Activated CD4-positive, alpha-beta T cell treated with anti-CD3 and anti-CD28 coated beads for 1 hour (primary cell): ENCODE data around the gene NBEA.
"Not testable (repeated sequence)": the region's sequence is repeated elsewhere in the genome, so short reads cannot be mapped to it uniquely, and the experiment has no call there.

Experiments
- DNase-seq: peaks from one replicate; pipeline ENCODE4 v3.0.0-alpha.2; 2020

NBEA gene

DNA sequence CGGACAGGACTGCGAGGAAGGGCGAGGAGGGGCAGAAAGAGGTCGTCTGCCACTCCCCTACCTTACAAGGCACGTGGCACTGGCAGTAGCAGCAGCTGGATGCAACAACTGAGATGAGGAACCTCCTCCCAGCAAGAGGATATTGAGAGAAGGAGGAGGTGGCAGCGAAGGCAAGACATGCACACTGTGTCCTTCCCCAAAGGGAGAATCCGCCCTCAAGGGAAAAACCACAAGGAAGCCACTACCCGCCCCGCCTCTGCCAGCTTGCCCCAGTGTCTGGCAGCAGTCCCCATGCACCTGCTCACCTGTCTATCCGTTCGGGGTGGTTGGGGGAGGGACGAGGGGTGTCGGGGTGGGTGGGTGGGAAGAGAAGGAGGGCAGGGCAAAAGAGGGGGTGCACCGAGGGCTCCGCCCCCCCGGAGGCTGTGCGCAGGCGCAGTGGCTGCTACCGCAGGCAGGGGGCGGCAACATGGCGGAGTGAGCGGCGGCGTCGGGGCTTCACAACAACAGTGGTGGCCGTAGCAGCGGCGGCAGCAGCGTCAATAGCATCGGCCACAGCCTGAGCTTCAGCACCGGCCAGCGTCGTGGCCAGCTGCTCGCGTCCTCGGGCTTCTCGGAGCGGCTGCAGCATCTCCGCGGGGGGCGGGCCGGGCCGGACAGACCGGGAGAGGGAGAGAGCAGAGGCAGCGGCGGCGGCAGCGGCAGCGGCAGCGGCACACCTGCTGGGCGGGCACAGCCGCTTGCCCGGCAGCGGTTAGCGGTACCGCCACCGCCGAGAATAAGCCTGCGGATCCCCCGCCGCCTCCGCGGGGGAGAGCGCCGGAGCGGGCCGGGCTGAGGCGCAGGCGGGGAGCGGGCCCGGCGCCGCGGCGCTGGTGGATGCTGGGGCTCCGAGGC, at the start of gene NBEA:
Gene NBEA (plus strand): TSS at position 436 of the 897 bp plus-strand sequence. CDS start 551 bp downstream, outside the sequence.
- peak; percentile 72 for DNase-seq

- DNase-seq = no peak
These were observed 47.3 kb upstream of the NBEA start for GRCh38 chr13:34894756-34895155.

GRCh38 chr13:34897220-34897619, 44.9 kb upstream of the NBEA start:
- DNase-seq = no peak

DNA sequence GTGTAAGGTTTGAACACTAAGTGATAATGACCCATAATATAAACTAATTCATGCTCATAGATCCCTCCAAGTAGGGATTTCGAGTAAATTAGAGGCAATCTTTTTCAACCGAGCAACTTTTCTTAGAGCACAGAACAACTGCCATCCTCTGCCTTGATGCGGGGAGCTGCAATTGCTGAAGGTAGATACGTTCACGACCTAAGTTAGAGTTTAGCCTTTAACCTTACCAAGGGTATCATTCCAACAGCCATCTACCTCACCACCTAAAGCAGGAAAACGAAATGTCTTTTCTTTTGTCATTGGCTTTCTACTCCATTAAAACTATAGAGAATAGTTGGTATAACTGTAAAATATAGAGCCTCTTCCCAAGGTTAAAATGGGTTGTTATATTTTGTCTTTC, 42.2 kb upstream of the NBEA start:
- no peak for DNase-seq

GRCh38 chr13:34900288-34900739, 41.8 kb upstream of the NBEA start:
- no peak for DNase-seq

- DNase-seq = no peak
These were observed 40.5 kb upstream of the NBEA start for GRCh38 chr13:34901572-34901971.

- DNase-seq = no peak
These were observed 30.9 kb upstream of the NBEA start for GRCh38 chr13:34911159-34911558.

DNA sequence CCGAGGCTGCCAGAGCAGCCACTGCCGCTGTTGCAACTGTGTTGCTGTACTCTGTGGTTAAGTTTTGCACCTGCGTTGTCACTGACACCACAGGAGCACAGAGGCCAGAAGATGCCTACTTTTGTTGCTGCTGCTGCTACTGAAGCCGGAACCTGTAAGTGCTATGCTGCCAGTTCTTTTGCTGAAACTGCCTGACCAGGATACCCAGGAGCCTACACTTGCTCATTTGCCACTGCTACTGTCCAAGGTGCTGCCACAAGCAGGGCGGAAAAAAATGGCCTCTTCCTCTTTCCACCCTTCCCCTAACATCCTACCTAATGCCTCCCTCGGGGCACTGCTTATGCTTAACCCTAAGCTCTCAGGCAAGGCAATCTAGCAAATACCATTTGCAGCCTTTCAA, 29.0 kb upstream of the NBEA start:
- DNase-seq = no peak

GRCh38 chr13:34914416-34914815, 27.7 kb upstream of the NBEA start:
- no peak for DNase-seq

DNA sequence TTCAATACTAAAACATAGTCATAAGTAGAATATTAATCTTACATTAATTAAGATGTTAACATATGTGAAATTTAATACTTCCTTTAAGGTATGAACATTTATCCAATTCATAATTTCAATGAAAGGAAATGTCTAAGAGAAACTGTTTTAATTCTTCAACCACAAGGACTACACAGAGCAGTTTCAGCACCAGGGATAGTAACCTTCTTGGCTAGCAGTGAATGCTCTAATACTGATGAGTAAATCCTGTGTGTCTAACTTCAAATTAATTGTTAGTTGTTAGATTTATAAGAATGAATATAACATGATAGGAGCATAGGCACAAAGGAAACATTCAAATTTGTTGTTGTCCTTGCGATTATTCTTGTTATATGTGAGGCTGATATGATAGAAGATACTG, 15.6 kb upstream of the NBEA start:
- DNase-seq = no peak

DNA sequence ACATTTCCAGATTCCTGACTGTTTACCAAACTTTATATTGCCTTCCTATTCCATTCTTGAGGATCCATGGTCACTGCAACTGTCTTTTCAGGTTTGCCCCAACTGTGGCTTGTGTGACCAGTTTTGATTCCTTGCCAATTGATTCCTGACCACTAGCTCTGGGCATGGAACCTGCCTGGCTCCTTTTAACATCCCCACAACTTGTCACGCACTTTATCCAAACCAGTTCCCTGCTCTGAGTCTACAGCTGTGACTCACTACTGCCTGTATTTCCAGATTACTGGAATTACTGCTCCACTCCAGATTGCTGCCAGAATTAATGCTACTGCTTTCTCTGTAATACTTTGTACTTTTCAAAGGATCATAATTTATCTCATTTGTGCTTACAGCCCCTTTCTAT, 13.4 kb upstream of the NBEA start:
- not testable (repeated sequence) for DNase-seq

DNA sequence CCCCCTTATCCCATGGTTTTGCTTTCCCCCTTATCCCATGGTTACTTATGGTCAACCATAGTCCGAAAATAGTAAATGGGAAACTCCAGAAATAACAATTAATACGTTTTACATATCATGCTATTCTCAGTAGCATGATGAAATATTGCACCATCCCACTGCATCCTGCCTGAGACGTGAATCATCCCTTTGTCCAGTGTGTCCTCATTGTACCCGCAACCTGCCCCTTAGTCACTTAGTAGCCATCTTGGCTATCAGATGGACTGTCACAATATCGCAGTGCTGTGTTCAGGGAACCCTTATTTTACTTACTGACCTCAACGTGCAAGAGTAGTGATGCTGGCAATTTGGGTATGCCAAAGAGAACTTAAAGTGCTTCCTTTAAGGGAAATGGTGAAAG, 10.5 kb upstream of the NBEA start:
- DNase-seq = no peak

GRCh38 chr13:34933349-34933748, 8.7 kb upstream of the NBEA start:
- no peak for DNase-seq

DNA sequence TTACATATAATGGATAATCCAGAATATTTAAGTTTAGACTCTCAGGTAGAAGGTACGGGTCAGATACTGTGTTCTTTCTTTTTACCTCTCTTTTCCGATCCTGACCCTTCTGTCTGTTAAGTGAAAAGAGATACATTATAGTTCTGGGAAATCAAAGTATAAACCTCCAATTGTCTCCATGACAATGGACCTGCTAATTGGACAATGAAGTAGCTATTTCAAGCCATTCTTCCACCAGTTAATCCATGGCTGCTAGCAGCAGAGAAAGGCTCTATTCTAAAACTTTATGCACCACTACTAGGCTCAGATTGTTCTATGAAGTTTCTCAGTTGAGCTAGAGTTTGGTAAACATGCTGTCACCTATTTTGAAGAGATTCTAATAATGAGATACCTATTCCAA, 8.3 kb upstream of the NBEA start:
- no peak for DNase-seq

DNA sequence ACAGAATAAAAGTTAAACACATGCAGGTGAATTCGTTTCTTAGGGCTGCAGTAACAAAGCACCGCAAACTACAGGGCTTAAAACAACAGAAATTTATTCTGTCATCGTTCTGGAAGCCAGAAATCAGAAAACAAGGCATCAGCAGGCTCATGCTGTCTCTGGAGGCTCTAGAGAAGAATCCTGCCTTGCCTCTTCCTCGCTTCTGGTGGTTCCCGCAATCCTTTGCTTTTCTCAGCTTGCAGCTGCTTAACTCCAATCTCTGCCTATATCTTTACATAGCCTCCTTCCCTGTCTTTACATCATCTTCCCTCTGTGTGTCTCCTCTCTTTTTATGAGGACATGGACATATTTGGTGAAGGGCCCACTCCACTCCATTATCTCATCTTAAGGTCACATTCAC, 6.2 kb upstream of the NBEA start:
- no peak for DNase-seq

GRCh38 chr13:34939771-34940170, 2.3 kb upstream of the NBEA start:
- DNase-seq = no peak

- no peak for DNase-seq
These were observed 635 bp upstream of the NBEA start for GRCh38 chr13:34941436-34941834.

GRCh38 chr13:34942732-34943435, 814 bp downstream of the NBEA start:
- DNase-seq = no peak

DNA sequence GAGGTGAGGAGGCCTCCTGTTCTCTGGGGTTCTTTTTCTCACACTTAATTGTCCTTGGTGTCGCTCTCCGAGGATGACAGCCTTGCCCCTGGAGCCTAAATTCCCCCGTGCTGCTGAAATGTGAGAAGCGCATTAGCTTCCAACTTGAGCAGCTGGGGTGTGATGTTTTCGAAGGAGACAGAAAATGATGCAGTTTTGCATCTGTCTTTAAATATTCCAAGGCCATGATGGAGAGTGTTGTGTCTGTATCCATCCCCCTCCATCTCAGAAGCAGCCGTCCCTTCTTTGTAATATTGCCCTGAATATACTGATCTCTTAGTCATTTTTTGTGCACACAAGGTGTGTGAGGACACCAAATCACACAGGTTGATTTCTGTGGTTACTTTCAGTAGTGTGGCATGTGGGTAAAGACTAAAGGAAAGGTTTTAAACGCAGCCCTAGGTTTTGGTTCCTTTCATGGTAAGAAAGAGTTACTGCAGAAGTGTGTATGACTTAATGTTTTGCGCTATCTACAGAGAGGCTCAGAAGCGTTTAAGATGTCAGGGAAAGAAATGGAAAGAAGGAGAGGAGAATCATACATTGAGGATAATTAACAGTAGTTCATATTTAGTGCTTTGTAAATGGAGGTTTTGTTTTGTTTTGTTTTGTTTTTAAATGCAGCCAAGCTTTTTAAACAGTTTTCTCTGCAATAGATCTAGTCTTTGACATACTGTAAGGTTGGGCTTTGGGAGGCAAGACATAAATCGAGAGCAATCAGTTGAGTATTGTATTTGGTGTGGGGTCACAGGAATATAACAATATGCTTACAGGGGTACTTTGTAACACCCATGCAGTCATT, 1.6 kb downstream of the NBEA start:
- no peak for DNase-seq

GRCh38 chr13:34944274-34944634, 2.2 kb downstream of the NBEA start:
- no peak for DNase-seq

GRCh38 chr13:34944751-34945150, 2.7 kb downstream of the NBEA start:
- DNase-seq = no peak

GRCh38 chr13:34951528-34951927, 9.5 kb downstream of the NBEA start:
- DNase-seq = no peak

DNA sequence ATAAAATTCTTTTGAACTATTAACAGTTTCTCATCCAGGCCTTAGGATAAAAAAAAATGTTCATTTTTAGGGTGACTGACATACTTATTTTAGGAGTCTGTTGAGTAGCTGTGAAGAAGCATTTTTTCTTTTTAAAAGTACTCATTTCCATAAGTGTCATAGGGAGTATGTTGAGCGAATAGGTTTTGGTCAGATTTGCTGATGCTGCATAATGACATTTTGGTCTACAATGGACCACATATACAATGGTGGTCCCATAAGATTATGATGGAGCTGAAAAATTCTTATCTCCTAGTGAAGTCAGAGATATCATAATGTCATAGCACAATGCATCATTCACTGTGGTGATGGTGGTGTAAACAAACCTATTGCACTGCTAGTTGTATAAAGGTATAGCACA, 17.4 kb downstream of the NBEA start:
- no peak for DNase-seq
